Memory B cell (primary cell): ENCODE data around the gene MITF.

Source experiments
- ATAC-seq: fragments of 150-1000 bp; cut with Tn5 transposase; 2 replicates; pipeline ENCODE4 v1.10.0; 2021; ENCODE audit warnings: low read depth, mild to moderate bottlenecking, moderate library complexity
- DNase-seq, 2 donors: peaks; one replicate each; pipeline ENCODE4 v3.0.0; 2022; ENCODE audit warnings: low spot score in 2 of 2
- H3K27ac Mint-ChIP-seq: one replicate; pipeline ENCODE4 v1.8.0; 2022; ENCODE audit warnings: mild to moderate bottlenecking, moderate library complexity, mixed read lengths
- H3K27me3 Mint-ChIP-seq: one replicate; pipeline ENCODE4 v1.8.0; 2022; ENCODE audit warnings: mixed read lengths
- H3K36me3 Mint-ChIP-seq: one replicate; pipeline ENCODE4 v1.8.0; 2022; ENCODE audit warnings: mild to moderate bottlenecking, mixed read lengths
- H3K4me1 Mint-ChIP-seq: one replicate; pipeline ENCODE4 v1.8.0; 2022; ENCODE audit warnings: mixed read lengths
- H3K4me3 Mint-ChIP-seq: one replicate; pipeline ENCODE4 v1.8.0; 2022; ENCODE audit warnings: mild to moderate bottlenecking, moderate library complexity, mixed read lengths
- H3K9me3 Mint-ChIP-seq: one replicate; pipeline ENCODE4 v1.8.0; 2022; ENCODE audit warnings: mixed read lengths

MITF gene

GRCh38 chr3:69881756-69882428 lies 142.6 kb downstream of the MITF start:
- Mint-ChIP-seq H3K36me3 (no peaks in the 10 kb centered on the region), H3K4me1 (no peaks in the 10 kb centered on the region), H3K4me3 (no peak overlapping the region), H3K27ac (no peak overlapping the region), H3K9me3 (no peaks in the 10 kb centered on the region), H3K27me3 (no peaks in the 10 kb centered on the region)
- ATAC-seq: no peak
- DNase-seq: no peak

- DNase-seq: no peak
- H3K9me3 Mint-ChIP-seq: no peaks in the 10 kb centered on the region
- H3K36me3 Mint-ChIP-seq: no peaks in the 10 kb centered on the region
- H3K4me1 Mint-ChIP-seq: no peaks in the 10 kb centered on the region
- no peak for ATAC-seq
- H3K27ac Mint-ChIP-seq: no peak overlapping the region
- no peak overlapping the region for H3K4me3 Mint-ChIP-seq
- H3K27me3 Mint-ChIP-seq: no peaks in the 10 kb centered on the region
Measured at GRCh38 chr3:69882560-69882959, 143.3 kb downstream of the MITF start.

GRCh38 chr3:69888040-69888942 lies 149.0 kb downstream of the MITF start:
- Mint-ChIP-seq H3K4me3 (no peak overlapping the region), H3K4me1 (no peaks in the 10 kb centered on the region), H3K36me3 (no peaks in the 10 kb centered on the region), H3K27me3 (no peaks in the 10 kb centered on the region), H3K9me3 (no peaks in the 10 kb centered on the region), H3K27ac (no peak overlapping the region)
- DNase-seq (no peak), ATAC-seq (no peak)

GRCh38 chr3:69888943-69889315 lies 149.7 kb downstream of the MITF start:
- no peak for DNase-seq
- Mint-ChIP-seq H3K9me3 (no peaks in the 10 kb centered on the region), H3K27me3 (no peaks in the 10 kb centered on the region), H3K4me1 (no peaks in the 10 kb centered on the region), H3K4me3 (no peak overlapping the region), H3K27ac (no peak overlapping the region), H3K36me3 (no peaks in the 10 kb centered on the region)
- no peak for ATAC-seq

- H3K27ac Mint-ChIP-seq: no peak overlapping the region
- no peak for ATAC-seq
- no peaks in the 10 kb centered on the region for H3K36me3 Mint-ChIP-seq
- no peak overlapping the region for H3K4me3 Mint-ChIP-seq
- DNase-seq: no peak
- no peaks in the 10 kb centered on the region for H3K27me3 Mint-ChIP-seq
- no peaks in the 10 kb centered on the region for H3K9me3 Mint-ChIP-seq
- H3K4me1 Mint-ChIP-seq: no peaks in the 10 kb centered on the region
Measured at GRCh38 chr3:69890084-69890483, 150.8 kb downstream of the MITF start.

- H3K4me3 Mint-ChIP-seq: no peak overlapping the region
Measured at GRCh38 chr3:69890691-69891090, 151.4 kb downstream of the MITF start.

GRCh38 chr3:69892706-69893105 lies 153.4 kb downstream of the MITF start:
- no peak for ATAC-seq
- no peaks in the 10 kb centered on the region for H3K4me1 Mint-ChIP-seq
- no peaks in the 10 kb centered on the region for H3K36me3 Mint-ChIP-seq
- no peaks in the 10 kb centered on the region for H3K27me3 Mint-ChIP-seq
- no peak for DNase-seq
- H3K27ac Mint-ChIP-seq: no peak overlapping the region
- H3K4me3 Mint-ChIP-seq: no peak overlapping the region
- no peaks in the 10 kb centered on the region for H3K9me3 Mint-ChIP-seq

More at GRCh38 chr3:69890691-69891090, 151.4 kb downstream of the MITF start:
- ATAC-seq (no peak), DNase-seq (no peak)
- H3K4me1 Mint-ChIP-seq: no peaks in the 10 kb centered on the region
- no peaks in the 10 kb centered on the region for H3K9me3 Mint-ChIP-seq
- no peaks in the 10 kb centered on the region for H3K36me3 Mint-ChIP-seq
- H3K27me3 Mint-ChIP-seq: no peaks in the 10 kb centered on the region
- no peak overlapping the region for H3K27ac Mint-ChIP-seq

GRCh38 chr3:69893274-69893673 lies 154.0 kb downstream of the MITF start:
- Mint-ChIP-seq H3K9me3 (no peaks in the 10 kb centered on the region), H3K4me1 (no peaks in the 10 kb centered on the region), H3K27me3 (no peaks in the 10 kb centered on the region), H3K4me3 (no peak overlapping the region), H3K36me3 (no peaks in the 10 kb centered on the region), H3K27ac (no peak overlapping the region)
- ATAC-seq (no peak), DNase-seq (no peak)

GRCh38 chr3:69896095-69896494 lies 156.8 kb downstream of the MITF start:
- Mint-ChIP-seq H3K27ac (no peak overlapping the region), H3K4me1 (no peaks in the 10 kb centered on the region), H3K36me3 (no peaks in the 10 kb centered on the region), H3K4me3 (no peak overlapping the region), H3K27me3 (no peaks in the 10 kb centered on the region), H3K9me3 (no peaks in the 10 kb centered on the region)
- ATAC-seq (no peak), DNase-seq (no peak)

GRCh38 chr3:69900331-69900730 lies 161.1 kb downstream of the MITF start:
- DNase-seq (no peak), ATAC-seq (no peak)
- Mint-ChIP-seq H3K27me3 (no peaks in the 10 kb centered on the region), H3K36me3 (no peaks in the 10 kb centered on the region), H3K9me3 (peaks cover 1% of the 10 kb centered on the region), H3K27ac (no peak overlapping the region), H3K4me1 (no peaks in the 10 kb centered on the region), H3K4me3 (no peak overlapping the region)

GRCh38 chr3:69901802-69902201 lies 162.5 kb downstream of the MITF start:
- DNase-seq (no peak), ATAC-seq (no peak)
- no peaks in the 10 kb centered on the region for H3K36me3 Mint-ChIP-seq
- no peak overlapping the region for H3K4me3 Mint-ChIP-seq
- H3K9me3 Mint-ChIP-seq: peaks cover 1% of the 10 kb centered on the region
- H3K27me3 Mint-ChIP-seq: no peaks in the 10 kb centered on the region
- no peaks in the 10 kb centered on the region for H3K4me1 Mint-ChIP-seq
- H3K27ac Mint-ChIP-seq: no peak overlapping the region

- Mint-ChIP-seq H3K36me3 (no peaks in the 10 kb centered on the region), H3K9me3 (peaks cover 1% of the 10 kb centered on the region), H3K4me1 (no peaks in the 10 kb centered on the region), H3K27me3 (no peaks in the 10 kb centered on the region), H3K4me3 (no peak overlapping the region), H3K27ac (no peak overlapping the region)
- DNase-seq (no peak), ATAC-seq (no peak)
Measured at GRCh38 chr3:69902386-69902785, 163.1 kb downstream of the MITF start.

GRCh38 chr3:69906351-69906966 lies 167.2 kb downstream of the MITF start:
- no peaks in the 10 kb centered on the region for H3K36me3 Mint-ChIP-seq
- H3K9me3 Mint-ChIP-seq: peaks cover 6% of the 10 kb centered on the region
- ATAC-seq (no peak), DNase-seq (no peak)
- H3K27me3 Mint-ChIP-seq: no peaks in the 10 kb centered on the region
- no peak overlapping the region for H3K27ac Mint-ChIP-seq
- H3K4me3 Mint-ChIP-seq: no peak overlapping the region
- H3K4me1 Mint-ChIP-seq: no peaks in the 10 kb centered on the region

GRCh38 chr3:69907554-69907953 lies 168.3 kb downstream of the MITF start:
- DNase-seq (no peak), ATAC-seq (no peak)
- no peaks in the 10 kb centered on the region for H3K36me3 Mint-ChIP-seq
- peaks cover 7% of the 10 kb centered on the region for H3K9me3 Mint-ChIP-seq
- H3K27ac Mint-ChIP-seq: no peak overlapping the region
- H3K27me3 Mint-ChIP-seq: no peaks in the 10 kb centered on the region
- H3K4me3 Mint-ChIP-seq: no peak overlapping the region
- no peaks in the 10 kb centered on the region for H3K4me1 Mint-ChIP-seq
